DMS53 treated with DMSO at 0.1 percent for 48 hours (cell line): ENCODE data around the gene ZNF474.
A peak's percentile ranks its signal among the peaks of the same experiment; 100 is the strongest.

Source experiments
- DNase-seq: peaks from one replicate; lab custom pipeline; 2025; ENCODE audit not compliant: unreplicated experiment; lab: John Stamatoyannopoulos, UW

ZNF474 gene

GRCh38 chr5:122152266-122152900 lies 23.0 kb downstream of the ZNF474 start:
- no peak for DNase-seq

GRCh38 chr5:122153230-122153629 lies 23.9 kb downstream of the ZNF474 start:
- DNase-seq = no peak

GRCh38 chr5:122153774-122154173 lies 24.4 kb downstream of the ZNF474 start:
- DNase-seq = no peak

- DNase-seq = no peak
These were observed 25.1 kb downstream of the ZNF474 start for GRCh38 chr5:122154491-122154890.

- no peak for DNase-seq
These were observed 25.6 kb downstream of the ZNF474 start for GRCh38 chr5:122154910-122155309.

GRCh38 chr5:122155546-122155945 lies 26.2 kb downstream of the ZNF474 start:
- no peak for DNase-seq

- DNase-seq = peak; percentile 31
These were observed 27.5 kb downstream of the ZNF474 start for GRCh38 chr5:122156724-122157325.

- DNase-seq = no peak
These were observed 32.8 kb downstream of the ZNF474 start for GRCh38 chr5:122162100-122162638.

GRCh38 chr5:122163121-122164069 lies 34.0 kb downstream of the ZNF474 start:
- no peak for DNase-seq

GRCh38 chr5:122164070-122164435 lies 34.7 kb downstream of the ZNF474 start:
- DNase-seq = no peak

- DNase-seq = peak; percentile 80
These were observed 35.6 kb downstream of the ZNF474 start for GRCh38 chr5:122164831-122165558.

- DNase-seq = peak; percentile 84
These were observed 36.3 kb downstream of the ZNF474 start for GRCh38 chr5:122165559-122166078.

GRCh38 chr5:122169350-122170103 lies 40.2 kb downstream of the ZNF474 start:
- no peak for DNase-seq

- DNase-seq = no peak
These were observed 41.3 kb downstream of the ZNF474 start for GRCh38 chr5:122170620-122171019.

- DNase-seq = no peak
These were observed 42.9 kb downstream of the ZNF474 start for GRCh38 chr5:122172207-122172606.

GRCh38 chr5:122173474-122174415 lies 44.4 kb downstream of the ZNF474 start:
- no peak for DNase-seq

GRCh38 chr5:122175091-122175490 lies 45.7 kb downstream of the ZNF474 start:
- no peak for DNase-seq

GRCh38 chr5:122175852-122176251 lies 46.5 kb downstream of the ZNF474 start:
- no peak for DNase-seq

GRCh38 chr5:122177161-122177560 lies 47.8 kb downstream of the ZNF474 start:
- DNase-seq = no peak
